Neural cell (in vitro differentiated cells): Measurements from ENCODE around the gene DDX24. TPM values are rescaled to one million over a fixed set of nuclear protein-coding genes. Genes with fewer than 3 reads are reported as not detected.

Experiments
- H2AFZ ChIP-seq: fragments of 200-600, 300-800 bp; sonication (generic), shearing (Covaris generic); 2 replicates; pipeline ENCODE4 v1.6.0; 2014; ENCODE audit warnings: low read depth, mild to moderate bottlenecking, antibody characterized with exemption, low read length, moderate library complexity
- H3F3A ChIP-seq: fragments of 200-600 bp; shearing (Covaris generic); 2 replicates; pipeline ENCODE4 v1.6.1; 2016; ENCODE audit warnings: mild to moderate bottlenecking, moderate library complexity, mixed read lengths, antibody characterized with exemption, low read length; ENCODE audit not compliant: insufficient read depth, poor library complexity, severe bottlenecking
- H3K27ac ChIP-seq: fragments of 200-600, 300-800 bp; sonication (generic), shearing (Covaris generic); 2 replicates; pipeline ENCODE4 v1.5.1; 2014; ENCODE audit warnings: mild to moderate bottlenecking, low read length, moderate library complexity
- H3K27me3 ChIP-seq: fragments of 300-800, 200-600 bp; sonication (generic), shearing (Covaris generic); 2 replicates; pipeline ENCODE4 v1.6.0; 2014; ENCODE audit warnings: mild to moderate bottlenecking, low read depth, low read length, moderate library complexity; ENCODE audit not compliant: insufficient read depth
- H3K36me3 ChIP-seq: fragments of 300-800, 200-600 bp; sonication (generic), shearing (Covaris generic); 2 replicates; pipeline ENCODE4 v1.5.1; 2014; ENCODE audit warnings: mild to moderate bottlenecking, antibody characterized with exemption, low read length, moderate library complexity; ENCODE audit not compliant: insufficient read depth
- H3K4me2 ChIP-seq: fragments of 300-800, 200-600 bp; sonication (generic), shearing (Covaris generic); 2 replicates; pipeline ENCODE4 v1.6.0; 2014; ENCODE audit warnings: mild to moderate bottlenecking, low read length
- H3K4me3 ChIP-seq: fragments of 300-800, 200-600 bp; sonication (generic), shearing (Covaris generic); 2 replicates; pipeline ENCODE4 v1.5.1; 2014; ENCODE audit warnings: mild to moderate bottlenecking, low read length, moderate library complexity
- H3K79me2 ChIP-seq: fragments of 200-600 bp; shearing (Covaris generic); replicated peaks from 2 replicates; pipeline ENCODE4 v1.6.0; 2014; ENCODE audit warnings: mild to moderate bottlenecking, low read length, moderate library complexity; ENCODE audit not compliant: insufficient read depth
- H3K9ac ChIP-seq: fragments of 300-800, 200-600 bp; sonication (generic), shearing (Covaris generic); 2 replicates; pipeline ENCODE4 v1.6.1; 2016; ENCODE audit warnings: mild to moderate bottlenecking, low read length, mixed read lengths
- H3K9me2 ChIP-seq: fragments of 200-600 bp; shearing (Covaris generic); 2 replicates; pipeline ENCODE4 v1.6.1; 2016; ENCODE audit warnings: mild to moderate bottlenecking, low read length, mixed read lengths; ENCODE audit not compliant: insufficient read depth
- H3K9me3 ChIP-seq: fragments of 200-600, 300-800 bp; sonication (generic), shearing (Covaris generic); 2 replicates; pipeline ENCODE4 v1.6.1; 2016; ENCODE audit warnings: mild to moderate bottlenecking, mixed run types, low read length, moderate library complexity, mixed read lengths
- H4K20me1 ChIP-seq: fragments of 200-600 bp; shearing (Covaris generic); 2 replicates; pipeline ENCODE4 v1.6.1; 2016; ENCODE audit warnings: mild to moderate bottlenecking, mixed run types; ENCODE audit not compliant: insufficient read depth
- EP300 ChIP-seq: fragments of 450-650 bp; conservative IDR thresholded peaks from 2 replicates; pipeline ENCODE4 v1.6.1; 2014; ENCODE audit warnings: antibody characterized with exemption, mild to moderate bottlenecking, moderate library complexity; ENCODE audit not compliant: poor library complexity, severe bottlenecking
- EZH2 ChIP-seq: fragments of 200-600, 300-800 bp; shearing (Covaris generic), sonication (generic); IDR thresholded peaks from 2 replicates; pipeline ENCODE4 v1.6.1; 2014; ENCODE audit warnings: antibody characterized with exemption, low read length, borderline replicate concordance, mild to moderate bottlenecking; ENCODE audit not compliant: insufficient read depth, poor library complexity, severe bottlenecking
- MXI1 ChIP-seq: fragments of 450-650 bp; conservative IDR thresholded peaks from 2 replicates; pipeline ENCODE4 v1.6.1; 2014; ENCODE audit warnings: antibody characterized with exemption, mild to moderate bottlenecking; ENCODE audit not compliant: poor library complexity, severe bottlenecking
- POLR2AphosphoS5 ChIP-seq: IDR thresholded peaks from 2 replicates; pipeline ENCODE4 v1.6.1; 2012
- RAD21 ChIP-seq: fragments of 450-650 bp; conservative IDR thresholded peaks from 2 replicates; pipeline ENCODE4 v1.6.1; 2014; ENCODE audit warnings: antibody characterized with exemption, mild to moderate bottlenecking, moderate library complexity
- SMC3 ChIP-seq: fragments of 450-650 bp; conservative IDR thresholded peaks from 2 replicates; pipeline ENCODE4 v1.6.1; 2014; ENCODE audit warnings: antibody characterized with exemption, mild to moderate bottlenecking, moderate library complexity; ENCODE audit not compliant: poor library complexity
- TAF1 ChIP-seq: IDR thresholded peaks from 2 replicates; pipeline ENCODE4 v1.6.1; 2012; ENCODE audit warnings: low read depth
- polyA plus RNA-seq: library from polyadenylated mRNA; depleted of rRNA; stranded (reverse); fragments of >200 nt; gene quantifications from 2 replicates; pipeline ENCODE4 v1.2.3, GENCODE V29; 2014
- TF ChIP-seq, protein P1 (sequence below): IDR thresholded peaks from 2 replicates; pipeline ENCODE4 v1.6.1; 2012; ENCODE audit warnings: borderline replicate concordance
- TF ChIP-seq, protein P2 (sequence below): fragments of 450-650 bp; IDR thresholded peaks from 2 replicates; pipeline ENCODE4 v1.5.1; 2014; ENCODE audit warnings: antibody characterized with exemption, mild to moderate bottlenecking, moderate library complexity; ENCODE audit not compliant: poor library complexity, severe bottlenecking

DDX24 gene
- polyA plus RNA-seq, 1 donor from 2014 or later = 177 TPM

DNA sequence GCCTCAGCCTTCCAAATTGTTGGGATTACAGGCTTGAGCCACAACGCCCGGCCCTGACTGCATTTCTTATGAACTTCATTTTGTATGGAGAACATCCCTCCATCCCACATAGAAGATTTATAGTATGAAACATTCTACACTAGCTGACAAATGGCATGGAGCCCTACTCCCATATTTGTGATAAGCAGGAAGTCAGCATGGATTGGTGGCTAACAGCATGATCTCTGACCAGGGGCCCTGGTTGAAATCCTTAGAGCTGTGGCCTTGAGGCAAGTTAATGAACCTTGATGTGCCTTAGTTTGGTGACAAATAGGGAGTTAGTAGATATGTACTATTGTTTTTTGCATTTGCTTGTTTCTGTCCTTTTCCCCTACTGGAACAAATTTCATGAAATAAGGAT is 12.4 kb upstream of the DDX24 start:
- Histone ChIP-seq H3K27ac (no peak overlapping the region), H3K9me2 (no peaks in the 10 kb centered on the region), H3K4me3 (no peak overlapping the region), H3K9ac (no peak overlapping the region), H3F3A (no peaks in the 10 kb centered on the region), H3K9me3 (no peaks in the 10 kb centered on the region), H3K27me3 (no peaks in the 10 kb centered on the region), H3K79me2 (no peaks in the 10 kb centered on the region), H4K20me1 (no peaks in the 10 kb centered on the region), H2AFZ (no peak overlapping the region), H3K36me3 (no peaks in the 10 kb centered on the region), H3K4me2 (no peak overlapping the region)
- TF ChIP-seq, protein P1, sequence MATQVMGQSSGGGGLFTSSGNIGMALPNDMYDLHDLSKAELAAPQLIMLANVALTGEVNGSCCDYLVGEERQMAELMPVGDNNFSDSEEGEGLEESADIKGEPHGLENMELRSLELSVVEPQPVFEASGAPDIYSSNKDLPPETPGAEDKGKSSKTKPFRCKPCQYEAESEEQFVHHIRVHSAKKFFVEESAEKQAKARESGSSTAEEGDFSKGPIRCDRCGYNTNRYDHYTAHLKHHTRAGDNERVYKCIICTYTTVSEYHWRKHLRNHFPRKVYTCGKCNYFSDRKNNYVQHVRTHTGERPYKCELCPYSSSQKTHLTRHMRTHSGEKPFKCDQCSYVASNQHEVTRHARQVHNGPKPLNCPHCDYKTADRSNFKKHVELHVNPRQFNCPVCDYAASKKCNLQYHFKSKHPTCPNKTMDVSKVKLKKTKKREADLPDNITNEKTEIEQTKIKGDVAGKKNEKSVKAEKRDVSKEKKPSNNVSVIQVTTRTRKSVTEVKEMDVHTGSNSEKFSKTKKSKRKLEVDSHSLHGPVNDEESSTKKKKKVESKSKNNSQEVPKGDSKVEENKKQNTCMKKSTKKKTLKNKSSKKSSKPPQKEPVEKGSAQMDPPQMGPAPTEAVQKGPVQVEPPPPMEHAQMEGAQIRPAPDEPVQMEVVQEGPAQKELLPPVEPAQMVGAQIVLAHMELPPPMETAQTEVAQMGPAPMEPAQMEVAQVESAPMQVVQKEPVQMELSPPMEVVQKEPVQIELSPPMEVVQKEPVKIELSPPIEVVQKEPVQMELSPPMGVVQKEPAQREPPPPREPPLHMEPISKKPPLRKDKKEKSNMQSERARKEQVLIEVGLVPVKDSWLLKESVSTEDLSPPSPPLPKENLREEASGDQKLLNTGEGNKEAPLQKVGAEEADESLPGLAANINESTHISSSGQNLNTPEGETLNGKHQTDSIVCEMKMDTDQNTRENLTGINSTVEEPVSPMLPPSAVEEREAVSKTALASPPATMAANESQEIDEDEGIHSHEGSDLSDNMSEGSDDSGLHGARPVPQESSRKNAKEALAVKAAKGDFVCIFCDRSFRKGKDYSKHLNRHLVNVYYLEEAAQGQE = no peak
- no peak for TF ChIP-seq POLR2AphosphoS5
- no peak for TF ChIP-seq EP300
- TF ChIP-seq, protein P2, sequence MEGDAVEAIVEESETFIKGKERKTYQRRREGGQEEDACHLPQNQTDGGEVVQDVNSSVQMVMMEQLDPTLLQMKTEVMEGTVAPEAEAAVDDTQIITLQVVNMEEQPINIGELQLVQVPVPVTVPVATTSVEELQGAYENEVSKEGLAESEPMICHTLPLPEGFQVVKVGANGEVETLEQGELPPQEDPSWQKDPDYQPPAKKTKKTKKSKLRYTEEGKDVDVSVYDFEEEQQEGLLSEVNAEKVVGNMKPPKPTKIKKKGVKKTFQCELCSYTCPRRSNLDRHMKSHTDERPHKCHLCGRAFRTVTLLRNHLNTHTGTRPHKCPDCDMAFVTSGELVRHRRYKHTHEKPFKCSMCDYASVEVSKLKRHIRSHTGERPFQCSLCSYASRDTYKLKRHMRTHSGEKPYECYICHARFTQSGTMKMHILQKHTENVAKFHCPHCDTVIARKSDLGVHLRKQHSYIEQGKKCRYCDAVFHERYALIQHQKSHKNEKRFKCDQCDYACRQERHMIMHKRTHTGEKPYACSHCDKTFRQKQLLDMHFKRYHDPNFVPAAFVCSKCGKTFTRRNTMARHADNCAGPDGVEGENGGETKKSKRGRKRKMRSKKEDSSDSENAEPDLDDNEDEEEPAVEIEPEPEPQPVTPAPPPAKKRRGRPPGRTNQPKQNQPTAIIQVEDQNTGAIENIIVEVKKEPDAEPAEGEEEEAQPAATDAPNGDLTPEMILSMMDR = no peak
- TF ChIP-seq SMC3 = no peak
- no peak for TF ChIP-seq RAD21
- no peak for TF ChIP-seq EZH2
- TF ChIP-seq MXI1 = no peak
- no peak for TF ChIP-seq TAF1

DNA sequence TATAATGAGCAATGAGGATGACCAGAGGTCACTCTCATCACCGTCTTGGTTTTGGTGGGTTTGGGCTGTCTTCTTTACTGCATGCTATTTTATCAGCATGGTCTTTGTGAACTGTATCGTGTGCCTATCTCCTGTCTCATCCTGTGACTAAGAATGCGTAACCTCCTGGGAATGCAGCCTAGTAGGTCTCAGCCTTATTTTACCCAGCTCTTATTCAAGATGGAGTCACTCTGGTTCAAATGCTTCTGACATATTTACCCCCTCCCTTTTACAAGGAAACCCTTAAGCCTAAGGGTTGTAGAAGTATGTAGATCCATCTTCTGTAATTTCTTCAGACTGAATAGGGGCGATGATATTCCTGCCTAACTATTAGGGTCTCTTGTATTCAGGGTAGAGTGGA is 8.5 kb upstream of the DDX24 start:
- no peak for TF ChIP-seq SMC3
- no peak for TF ChIP-seq EZH2
- TF ChIP-seq MXI1 = no peak
- TF ChIP-seq, protein P1 = no peak
- no peak for TF ChIP-seq POLR2AphosphoS5
- no peak for TF ChIP-seq EP300

More for the DNA sequence above, 8.5 kb upstream of the DDX24 start:
- Histone ChIP-seq H3K9me2 (no peaks in the 10 kb centered on the region), H3F3A (no peaks in the 10 kb centered on the region), H3K4me2 (no peak overlapping the region), H3K79me2 (no peaks in the 10 kb centered on the region), H3K9ac (no peak overlapping the region), H3K27me3 (no peaks in the 10 kb centered on the region), H3K9me3 (no peaks in the 10 kb centered on the region), H3K4me3 (no peak overlapping the region), H3K36me3 (no peaks in the 10 kb centered on the region), H4K20me1 (no peaks in the 10 kb centered on the region), H2AFZ (no peak overlapping the region), H3K27ac (no peak overlapping the region)
